Measurements from ENCODE around the gene GAREM2.
A peak's percentile ranks its signal among the peaks of the same experiment; 100 is the strongest.
"Not testable (repeated sequence)": the region's sequence is repeated elsewhere in the genome, so short reads cannot be mapped to it uniquely, and the experiment has no call there.

Gene GAREM2

DNA sequence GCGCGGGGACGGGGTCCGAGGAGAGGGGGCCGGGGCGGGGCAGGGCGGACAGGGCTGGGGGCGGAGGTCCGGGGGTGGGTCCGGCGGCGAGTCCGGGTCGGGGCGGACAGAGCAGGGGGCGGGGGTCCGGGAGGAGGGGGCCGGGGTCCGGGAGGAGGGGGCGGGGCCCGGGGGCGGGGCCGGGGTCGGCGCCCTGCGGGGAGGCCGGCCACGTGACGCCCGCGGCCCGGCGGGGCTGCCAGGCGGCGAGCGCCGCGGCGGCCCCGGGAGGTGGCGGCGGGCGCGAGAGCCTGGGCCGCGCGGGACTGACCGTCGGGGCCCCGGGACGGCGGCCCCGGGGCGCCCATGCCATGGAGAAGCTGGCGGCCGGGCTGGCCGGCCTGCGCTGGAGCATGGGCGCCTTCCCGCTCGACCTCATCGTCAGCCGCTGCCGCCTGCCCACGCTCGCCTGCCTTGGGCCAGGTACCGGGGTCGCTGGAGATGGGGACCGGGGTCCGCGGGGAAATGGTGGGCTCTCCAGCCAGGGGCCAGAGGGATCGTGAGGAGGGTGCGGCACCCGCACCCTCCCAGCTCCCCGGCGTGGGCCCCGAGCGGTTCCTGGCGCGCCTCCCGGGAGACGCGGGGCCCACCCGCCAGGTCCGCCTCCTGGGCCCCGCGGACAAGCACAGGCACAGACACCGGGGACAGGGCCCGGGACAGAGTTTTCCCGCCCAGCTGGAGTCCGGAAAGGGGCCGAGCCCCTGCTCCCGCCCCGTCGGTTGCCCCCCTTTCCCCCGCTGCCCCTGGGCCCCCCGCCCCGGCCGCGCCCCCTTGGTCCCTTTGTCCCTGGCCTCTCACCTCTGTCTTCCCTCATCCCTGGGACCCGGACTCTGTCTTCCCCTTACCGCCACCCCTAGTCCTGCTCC, at the start of gene GAREM2:
Gene GAREM2, plus strand, starts transcription at position 218 of the 905 bp plus-strand sequence. Its CDS starts 133 bp downstream, at position 351.
- DNase-seq (ENCODE audit: low read depth in 1 of 2, low spot score in 1 of 2) = no peak

DNA sequence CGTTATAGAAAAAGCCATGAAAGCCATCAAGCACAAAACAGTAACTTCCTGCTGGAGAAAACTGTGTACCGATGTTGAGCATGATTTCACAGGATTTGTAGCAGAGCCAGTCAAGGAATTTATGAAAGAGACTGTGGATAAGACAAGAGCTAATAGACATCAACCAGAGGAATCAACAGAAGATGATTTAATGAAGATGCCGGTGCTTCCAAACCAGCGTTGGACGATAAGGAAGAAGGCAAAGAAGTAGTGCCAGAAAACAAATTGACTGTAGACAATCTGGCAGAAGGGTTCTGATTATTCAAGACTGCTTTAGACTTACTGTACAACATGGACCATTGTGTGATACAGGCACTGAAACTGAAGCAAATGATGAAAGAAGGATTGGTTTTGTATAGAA, 49.5 kb upstream of the GAREM2 start:
- no peak for DNase-seq (ENCODE audit: low read depth in 1 of 2, low spot score in 1 of 2)

DNA sequence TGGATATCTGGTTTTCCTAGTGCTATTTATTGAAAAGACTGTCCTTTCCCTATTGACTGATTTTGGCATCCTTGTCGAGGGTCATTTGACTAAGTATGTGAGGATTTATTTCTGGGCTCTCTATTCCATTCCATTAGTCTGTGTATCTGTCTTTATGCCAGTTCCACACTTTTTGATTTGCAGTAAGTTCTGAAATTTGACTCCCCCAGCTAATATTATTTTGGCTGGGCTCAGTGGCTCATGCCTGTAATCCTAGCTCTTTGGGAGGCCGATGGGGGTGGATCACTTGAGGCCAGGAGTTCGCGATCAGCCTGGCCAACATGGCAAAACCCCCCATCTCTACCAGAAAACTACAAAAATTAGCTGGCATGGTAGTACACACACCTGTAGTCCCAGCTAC, 46.8 kb upstream of the GAREM2 start:
- DNase-seq (ENCODE audit: low read depth in 1 of 2, low spot score in 1 of 2) = no peak

DNA sequence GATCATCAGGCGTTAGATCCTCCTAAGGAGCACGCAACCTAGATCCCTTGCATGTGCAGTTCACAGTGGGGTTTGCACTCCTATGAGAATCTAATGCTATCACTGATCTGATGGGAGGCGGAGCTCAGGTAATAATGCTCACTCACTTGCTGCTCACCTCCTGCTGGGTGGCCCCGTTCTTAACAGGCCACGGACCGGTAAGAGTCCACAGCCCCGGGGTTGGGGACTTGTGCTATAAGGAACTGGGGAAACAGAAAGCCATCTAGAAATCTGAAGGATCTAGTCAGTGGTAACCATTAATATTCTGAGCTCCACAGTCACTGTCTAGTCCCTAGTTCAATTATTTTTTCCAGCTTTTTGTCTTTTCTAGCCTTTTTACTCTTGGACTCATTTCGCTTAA, 44.7 kb upstream of the GAREM2 start:
- no peak for DNase-seq (ENCODE audit: low read depth in 1 of 2, low spot score in 1 of 2)

DNA sequence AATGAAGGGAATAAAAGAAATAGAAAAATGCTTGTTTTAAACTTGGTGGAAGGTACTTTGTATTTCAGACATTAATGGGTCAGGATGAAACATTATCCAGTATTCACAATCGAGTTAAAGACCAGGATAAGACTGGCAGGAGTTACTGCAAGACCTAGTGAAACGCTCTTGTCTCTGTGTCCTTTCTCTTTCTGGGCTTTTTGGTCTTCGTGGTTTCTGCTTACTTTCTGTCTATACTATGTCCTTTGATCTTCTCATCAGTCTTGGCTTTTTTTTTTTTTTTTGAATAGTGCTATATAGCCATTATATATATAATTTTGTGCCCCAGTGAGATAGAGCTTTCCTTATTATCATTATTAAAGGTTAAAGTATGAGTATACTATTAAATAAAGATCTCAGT, 42.1 kb upstream of the GAREM2 start:
- no peak for DNase-seq (ENCODE audit: low read depth in 1 of 2, low spot score in 1 of 2)

DNA sequence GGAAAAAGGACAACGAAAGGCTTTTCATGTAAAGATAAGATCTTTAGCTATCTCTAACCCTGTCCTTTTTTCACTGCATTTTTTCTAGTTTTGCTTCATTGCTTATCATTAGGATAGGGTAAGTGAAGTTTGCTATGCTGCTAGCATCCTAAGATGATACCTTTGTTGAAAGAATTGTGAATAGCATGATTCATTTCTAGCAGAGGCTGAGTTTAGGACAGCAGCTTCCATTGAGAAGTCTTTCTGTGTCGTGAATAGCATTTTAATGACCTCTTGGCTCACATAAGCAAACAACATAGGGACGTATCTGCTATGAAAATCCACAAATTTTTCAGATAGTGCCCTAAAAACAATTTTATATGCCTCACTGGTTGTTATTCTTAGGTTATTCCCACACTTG, 36.4 kb upstream of the GAREM2 start:
- no peak for DNase-seq (ENCODE audit: low read depth in 1 of 2, low spot score in 1 of 2)

DNA sequence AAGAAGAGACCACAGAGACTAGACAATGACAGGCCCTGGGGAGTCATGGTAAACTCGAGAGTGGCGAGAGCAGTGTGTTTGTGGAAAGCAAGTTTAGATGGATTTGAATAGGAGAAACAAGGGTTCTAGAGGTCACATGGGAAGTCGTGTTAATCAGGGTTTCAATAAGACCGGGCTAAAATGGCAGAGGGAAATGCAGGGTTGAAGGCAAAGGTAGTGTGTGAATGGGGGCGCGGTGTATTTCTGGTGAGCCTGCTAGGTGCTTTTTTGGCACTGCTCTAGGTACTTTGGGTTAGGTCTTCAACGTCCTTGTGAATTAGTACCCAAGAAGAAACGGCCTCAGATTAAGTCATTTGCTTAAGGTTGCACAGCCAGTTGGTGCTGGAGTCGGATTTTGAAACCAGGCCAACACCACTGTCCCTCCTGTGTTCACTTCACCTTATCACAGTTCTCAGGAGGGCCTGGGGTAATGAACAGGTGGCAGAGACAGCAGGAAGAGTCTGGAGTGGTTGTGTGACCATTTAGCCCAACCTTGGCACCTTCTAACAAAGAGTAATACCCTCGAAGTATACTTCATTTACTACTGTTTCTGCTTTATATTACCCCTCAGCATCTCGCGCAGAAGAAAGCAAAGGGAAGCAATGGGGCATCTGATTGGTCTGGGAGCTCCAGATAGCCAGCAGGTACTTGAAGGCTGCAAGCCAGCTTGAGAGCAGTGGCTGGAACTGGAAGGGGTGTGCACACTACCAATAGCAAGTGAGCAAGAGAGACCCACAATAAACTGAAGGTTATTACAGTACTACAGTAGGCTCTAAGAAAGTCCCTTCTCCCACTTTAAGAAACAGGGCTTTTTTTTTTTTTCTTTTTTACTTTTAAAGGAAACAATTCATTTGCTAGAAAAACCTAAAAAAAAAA, 33.4 kb upstream of the GAREM2 start:
- no peak for DNase-seq (ENCODE audit: low read depth in 1 of 2, low spot score in 1 of 2)

DNA sequence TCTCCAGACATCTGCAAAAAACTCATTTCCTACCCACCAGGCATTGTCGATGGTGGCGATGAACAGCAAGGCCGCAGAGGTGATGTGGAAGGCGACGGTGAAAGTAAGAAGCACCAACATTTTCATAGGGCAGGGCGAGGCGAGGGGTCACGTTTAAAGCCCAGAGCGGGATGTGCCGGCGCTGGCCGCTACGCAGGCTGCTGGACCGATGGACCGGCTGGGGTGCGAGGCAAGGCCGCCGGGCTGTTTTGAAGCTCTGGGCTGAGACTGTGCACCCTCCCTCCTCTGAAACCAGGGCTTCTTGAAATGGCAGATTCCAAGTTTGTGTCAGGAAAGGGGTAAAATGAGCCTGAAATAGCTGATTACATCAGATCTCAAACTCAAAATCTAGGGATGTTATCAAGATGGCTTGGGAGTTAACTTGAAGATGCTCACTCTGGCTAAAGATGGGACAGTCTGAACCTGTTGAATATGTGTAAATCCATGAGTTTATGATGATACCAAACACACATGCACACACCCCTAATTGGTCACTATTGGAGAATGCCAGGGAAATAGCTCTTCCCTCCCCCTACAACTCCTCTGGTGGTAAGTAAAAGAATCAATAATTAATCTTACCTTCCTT, 31.6 kb upstream of the GAREM2 start:
- DNase-seq (ENCODE audit: low read depth in 1 of 2, low spot score in 1 of 2) = no peak

DNA sequence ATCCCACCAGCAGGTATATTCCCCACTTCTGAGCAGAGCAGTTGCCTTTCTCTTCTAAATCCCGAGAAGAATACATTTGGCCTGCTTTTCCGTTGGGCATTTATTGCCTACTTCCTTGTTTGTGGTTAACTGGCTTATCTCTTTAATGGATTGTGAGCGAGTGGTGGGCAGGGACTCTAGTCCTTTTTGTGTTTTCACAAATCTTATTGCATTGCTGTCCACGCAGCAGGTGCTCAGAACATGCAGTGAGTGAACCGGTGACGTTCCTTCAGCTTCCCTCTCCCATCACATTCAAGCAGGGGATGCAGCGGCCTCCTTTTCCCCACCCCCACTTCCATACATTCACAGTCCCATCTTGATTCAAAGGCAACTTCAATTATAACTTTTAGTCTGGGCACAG, 28.9 kb upstream of the GAREM2 start:
- no peak for DNase-seq (ENCODE audit: low read depth in 1 of 2, low spot score in 1 of 2)

DNA sequence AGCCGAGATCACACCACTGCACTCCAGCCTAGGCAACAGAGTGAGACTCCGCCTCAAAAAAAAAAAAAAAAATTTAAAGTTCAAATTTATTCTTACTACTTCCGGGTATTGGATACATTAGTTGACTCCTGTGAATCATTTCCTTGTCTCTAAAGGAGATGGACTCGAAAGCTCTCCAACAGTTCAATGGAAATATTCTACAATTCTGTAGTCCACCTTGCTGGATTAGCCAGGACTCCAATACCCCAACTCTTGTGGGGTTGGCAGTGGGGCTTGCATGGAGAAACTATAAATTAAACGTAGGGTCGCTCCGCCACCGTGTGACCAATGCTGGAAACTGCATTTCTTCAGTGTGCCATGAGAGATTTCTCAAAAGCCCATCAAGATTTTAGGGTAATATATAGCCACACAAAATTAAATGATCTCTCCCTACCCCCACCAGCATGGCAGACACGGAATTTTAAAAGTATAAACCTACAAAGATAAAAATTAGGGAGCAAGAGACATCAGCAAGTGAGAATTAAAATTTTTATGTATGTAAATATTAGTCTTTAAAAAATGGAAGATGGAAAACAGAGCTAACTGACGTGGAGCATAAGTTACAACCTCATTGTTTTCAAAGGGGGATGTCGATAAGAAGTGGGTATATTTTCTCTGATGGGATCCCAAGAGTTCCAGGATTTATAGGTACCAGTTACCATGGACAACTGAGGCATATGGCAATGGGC, 27.8 kb upstream of the GAREM2 start:
- DNase-seq (ENCODE audit: low read depth in 1 of 2, low spot score in 1 of 2) = peak in 1 of 2 donors; percentile 47

DNA sequence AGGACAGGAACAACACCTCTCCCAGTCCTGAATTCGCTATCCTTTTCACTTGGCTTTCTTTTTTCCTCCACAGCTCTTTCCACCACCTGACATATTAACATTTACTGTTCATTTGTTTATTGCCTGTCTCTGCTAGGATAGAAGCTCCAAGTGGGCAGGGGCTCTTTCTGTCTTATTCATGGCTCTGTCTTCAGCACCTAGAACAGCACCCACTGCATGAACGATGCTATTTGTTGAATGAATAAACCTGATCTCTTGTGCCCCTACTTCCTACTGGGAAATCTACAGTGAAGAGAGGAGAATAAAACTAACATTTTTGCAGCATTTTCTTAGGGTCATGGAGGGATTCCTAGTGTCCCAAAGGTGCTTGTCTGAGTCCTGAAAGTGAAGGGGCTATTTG, 24.4 kb upstream of the GAREM2 start:
- no peak for DNase-seq (ENCODE audit: low read depth in 1 of 2, low spot score in 1 of 2)

DNA sequence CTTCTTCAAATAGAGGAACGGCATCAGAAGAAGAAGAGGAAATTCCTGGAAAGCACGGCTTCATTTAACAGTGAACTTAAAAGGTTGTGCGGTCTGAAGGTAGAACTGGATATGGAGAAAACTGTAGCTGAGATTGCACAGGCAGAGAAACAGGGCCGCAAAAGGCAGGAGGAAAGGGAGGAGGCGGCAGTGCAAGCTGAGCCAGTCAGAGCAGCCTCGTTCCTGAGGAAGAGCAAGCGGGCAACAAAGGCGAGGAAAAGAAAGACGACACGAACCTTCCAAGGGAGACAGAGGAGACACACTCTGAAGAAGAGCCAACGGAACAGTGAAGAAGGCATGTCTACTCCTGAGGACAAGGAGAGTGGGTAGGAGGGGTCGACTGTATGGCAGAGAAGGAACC, 22.6 kb upstream of the GAREM2 start:
- no peak for DNase-seq (ENCODE audit: low read depth in 1 of 2, low spot score in 1 of 2)

DNA sequence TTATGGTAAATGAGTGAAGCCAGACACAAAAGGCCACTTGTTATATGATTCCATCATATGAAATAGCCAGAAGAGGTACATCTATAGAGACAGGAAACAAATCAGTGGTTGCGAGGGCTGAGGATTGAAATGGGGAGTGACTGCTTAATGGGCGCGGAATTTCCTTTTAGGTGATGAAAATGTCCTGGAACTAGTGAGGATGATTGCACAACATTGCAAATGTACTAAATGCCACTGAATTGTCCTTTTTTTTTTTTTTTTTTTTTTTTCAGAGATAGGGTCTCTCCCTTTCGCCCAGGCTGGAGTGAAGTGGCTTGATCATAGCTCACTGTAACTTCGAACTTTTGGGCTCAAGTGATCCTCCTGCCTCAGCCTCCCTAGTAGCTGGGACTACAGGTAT, 15.3 kb upstream of the GAREM2 start:
- no peak for DNase-seq (ENCODE audit: low read depth in 1 of 2, low spot score in 1 of 2)

DNA sequence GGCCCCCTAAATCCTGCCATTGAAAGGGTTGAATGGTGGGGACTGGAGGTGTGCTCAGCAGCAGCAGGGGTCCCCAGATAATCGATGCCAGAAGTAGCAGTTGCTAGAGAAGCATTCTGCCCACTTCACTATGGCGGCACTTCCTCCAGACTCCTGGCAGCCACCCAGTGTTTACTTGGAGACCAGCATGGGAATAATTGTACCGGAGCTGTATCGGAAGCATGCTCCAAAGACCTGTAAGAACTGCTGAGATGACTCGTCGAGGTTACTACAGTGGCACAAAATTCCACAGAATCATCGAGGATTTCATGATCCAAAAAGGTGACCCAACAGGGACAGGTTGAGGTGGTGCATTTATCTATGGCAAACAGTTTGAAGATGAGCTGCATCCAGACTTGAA, 11.0 kb upstream of the GAREM2 start:
- no peak for DNase-seq (ENCODE audit: low read depth in 1 of 2, low spot score in 1 of 2)

DNA sequence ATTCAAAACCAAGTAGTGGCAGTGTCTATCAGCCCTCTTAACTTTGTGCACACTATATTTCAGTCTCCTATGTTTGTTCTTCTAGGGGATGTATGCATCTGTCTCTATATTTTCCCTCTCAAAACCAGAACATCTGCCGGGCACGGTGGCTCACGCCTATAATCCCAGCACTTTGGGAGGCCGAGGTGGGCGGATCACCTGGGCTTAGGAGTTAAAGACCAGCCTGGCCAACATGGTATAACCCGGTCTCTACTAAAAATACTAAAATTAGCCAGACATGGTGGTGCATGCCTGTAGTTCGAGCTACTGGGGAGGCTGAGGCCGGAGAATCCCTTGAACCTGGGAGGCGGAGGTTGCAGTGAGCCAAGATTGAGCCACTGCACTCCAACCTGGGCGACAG, 9.9 kb upstream of the GAREM2 start:
- no peak for DNase-seq (ENCODE audit: low read depth in 1 of 2, low spot score in 1 of 2)

DNA sequence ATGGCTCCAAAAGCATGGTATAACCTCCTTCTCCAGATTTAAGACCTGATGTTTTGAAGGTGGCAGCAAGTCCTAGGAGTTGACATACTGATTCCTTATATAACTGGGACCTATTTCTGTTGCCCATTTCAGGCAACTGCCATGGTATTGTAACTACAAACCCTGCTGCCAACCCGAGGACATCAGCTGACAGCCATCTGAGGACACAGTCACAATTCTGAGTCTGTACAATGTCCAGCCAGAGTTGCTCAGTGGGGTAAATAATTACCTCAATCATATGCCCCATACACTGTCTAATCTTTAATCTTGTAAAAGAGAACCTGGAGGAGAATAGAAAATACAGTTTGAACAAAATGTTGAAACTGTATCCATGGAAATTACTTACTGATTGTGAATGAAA, 8.7 kb upstream of the GAREM2 start:
- no peak for DNase-seq (ENCODE audit: low read depth in 1 of 2, low spot score in 1 of 2)

DNA sequence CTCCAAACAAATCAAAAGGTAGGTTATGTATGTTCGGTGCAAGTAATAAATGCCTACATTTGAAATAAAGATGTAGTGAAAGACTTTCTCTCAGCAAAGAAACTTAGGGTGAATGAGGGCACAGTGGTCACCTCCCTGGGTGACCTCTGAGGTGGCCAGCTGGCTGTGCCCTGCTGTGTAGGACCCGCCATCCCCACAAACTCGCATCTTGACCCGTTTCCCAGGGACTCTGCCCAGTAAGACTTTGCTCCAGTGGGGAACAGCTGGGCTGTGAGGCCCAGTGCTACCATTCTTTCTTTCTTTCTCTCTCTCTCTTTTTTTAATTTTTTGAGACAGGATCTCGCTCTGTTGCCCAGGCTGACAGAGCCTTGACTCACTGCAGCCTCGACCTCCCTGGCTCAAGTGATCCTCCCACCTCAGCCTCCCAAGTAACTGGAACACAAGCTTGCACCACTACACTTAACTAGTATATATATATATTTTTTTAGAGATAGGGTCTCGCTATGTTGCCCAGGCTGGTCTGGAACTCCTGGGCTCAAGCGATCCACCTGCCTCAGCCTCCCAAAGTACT, 8.2 kb upstream of the GAREM2 start:
- DNase-seq (ENCODE audit: low read depth in 1 of 2, low spot score in 1 of 2) = no peak

DNA sequence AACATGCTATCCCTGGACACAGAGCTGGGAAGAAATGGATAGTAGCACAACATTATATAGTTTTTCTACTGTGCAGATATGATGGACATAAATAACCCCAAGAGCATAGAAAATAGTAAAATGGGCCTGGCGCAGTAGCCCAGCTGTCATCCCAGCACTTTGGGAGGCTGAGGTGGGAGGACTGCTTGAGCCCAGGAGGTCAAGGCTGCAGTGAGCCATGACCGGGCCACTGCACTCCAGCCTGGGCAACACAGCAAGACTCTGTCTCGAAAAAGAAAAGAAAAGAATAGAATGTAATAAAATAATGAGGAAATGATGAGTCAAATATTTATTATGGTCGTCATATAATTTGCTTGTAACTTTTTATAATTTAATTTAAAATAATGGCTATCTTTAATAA, 7.5 kb upstream of the GAREM2 start:
- no peak for DNase-seq (ENCODE audit: low read depth in 1 of 2, low spot score in 1 of 2)

DNA sequence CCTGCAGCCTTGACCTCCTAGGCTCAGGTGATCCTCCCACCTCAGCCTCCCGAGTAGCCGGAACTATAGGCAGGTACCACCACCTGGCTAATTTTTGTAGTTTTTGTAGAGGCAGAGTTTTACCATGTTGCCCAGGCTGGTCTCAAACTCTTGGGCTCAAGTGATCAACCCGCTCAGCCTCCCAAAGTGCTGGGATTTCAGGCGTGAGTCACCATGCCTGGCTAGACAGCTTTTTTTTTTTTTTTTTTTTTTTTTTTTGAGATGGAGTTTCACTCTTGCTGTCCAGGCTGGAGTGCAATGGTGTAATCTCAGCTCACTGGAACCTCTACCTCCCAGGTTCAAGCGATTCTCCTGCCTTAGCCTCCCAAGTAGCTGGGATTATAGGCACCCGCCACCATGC, 6.3 kb upstream of the GAREM2 start:
- not testable (repeated sequence) for DNase-seq (ENCODE audit: low read depth in 1 of 2, low spot score in 1 of 2)

DNA sequence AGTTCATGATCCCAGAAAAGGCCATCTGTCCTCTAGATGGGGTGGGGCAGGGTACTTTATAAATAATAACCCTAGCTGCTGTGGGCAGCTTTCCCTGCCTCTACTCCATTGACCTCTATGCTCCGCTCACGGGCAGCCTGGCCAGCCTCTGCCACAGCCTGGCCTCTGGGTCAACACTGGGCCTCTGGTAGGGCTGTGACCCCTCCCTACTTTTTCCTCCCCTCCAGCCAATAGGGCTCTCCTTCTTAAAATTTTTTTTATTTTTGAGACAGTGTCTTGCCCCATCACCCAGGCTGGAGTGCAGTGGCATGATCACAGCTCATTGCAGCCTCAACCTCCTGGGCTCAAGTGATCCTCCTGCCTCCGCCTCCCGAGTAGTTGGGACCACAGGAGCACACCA, 4.1 kb upstream of the GAREM2 start:
- no peak for DNase-seq (ENCODE audit: low read depth in 1 of 2, low spot score in 1 of 2)

DNA sequence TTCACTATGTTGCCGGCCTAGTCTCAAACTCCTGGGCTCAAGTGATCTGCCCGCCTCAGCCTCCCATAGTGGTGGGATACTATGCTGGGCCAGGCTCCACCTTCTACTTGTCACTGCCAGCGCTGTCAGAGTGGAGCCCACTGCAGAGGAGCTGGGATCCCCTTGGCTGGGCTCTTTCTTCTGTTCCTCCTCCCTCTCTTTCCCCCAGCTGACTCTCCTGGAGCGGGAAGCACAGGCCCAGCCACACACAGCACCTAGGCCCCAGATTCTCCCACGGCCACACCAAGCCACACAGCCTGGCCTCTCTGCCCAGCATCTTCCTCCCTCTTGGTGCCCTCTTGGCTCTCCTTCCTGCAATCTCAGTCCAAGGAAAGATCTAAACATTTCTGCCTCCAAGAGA, 3.7 kb upstream of the GAREM2 start:
- no peak for DNase-seq (ENCODE audit: low read depth in 1 of 2, low spot score in 1 of 2)
